OCI-LY7 (cell line): Measurements from ENCODE around the gene SLC43A2. TPM values are rescaled to one million over a fixed set of nuclear protein-coding genes. Genes with fewer than 3 reads are reported as not detected.

Source experiments
- BruUV-seq: library from RNA; stranded (reverse); fragments of 400-500 nt; replicated peaks from 2 replicates; lab custom pipeline; 2021; lab: Mats Ljungman, UMichigan
- CTCF ChIA-PET: fragments of 300-600 bp; sonication (Branson Sonifier 250); formaldehyde crosslinking; loops from one replicate; lab custom pipeline; 2022; ENCODE audit warnings: antibody characterized with exemption; ENCODE audit not compliant: unreplicated experiment; lab: Charles Lee
- POLR2A ChIA-PET: fragments of 300-600 bp; sonication (Branson Sonifier 250); formaldehyde crosslinking; loops from one replicate; lab custom pipeline; 2022; ENCODE audit warnings: antibody characterized with exemption; lab: Charles Lee
- DNase-seq: peaks from one replicate; pipeline ENCODE4 v3.0.0-alpha.2; 2015; ENCODE audit warnings: low spot score
- H2AFZ ChIP-seq: fragments of 200-600 bp; sonication (generic), shearing (Covaris generic); 2 replicates; pipeline ENCODE4 v1.6.1; 2014; ENCODE audit warnings: mild to moderate bottlenecking, antibody characterized with exemption, low read length, moderate library complexity
- H3K27ac ChIP-seq: fragments of 200-600 bp; sonication (generic); 2 replicates; pipeline ENCODE4 v1.5.1; 2014; ENCODE audit warnings: mixed run types, low read depth, mild to moderate bottlenecking, moderate library complexity, low read length, inconsistent platforms; ENCODE audit not compliant: poor library complexity, severe bottlenecking
- H3K36me3 ChIP-seq: fragments of 200-600 bp; sonication (generic); 2 replicates; pipeline ENCODE4 v1.6.1; 2014; ENCODE audit warnings: mild to moderate bottlenecking, antibody characterized with exemption, low read length, moderate library complexity, mixed read lengths; ENCODE audit not compliant: insufficient read depth
- H3K4me1 ChIP-seq: fragments of 200-600 bp; sonication (generic); 2 replicates; pipeline ENCODE4 v1.5.1; 2014; ENCODE audit warnings: mild to moderate bottlenecking, low read length; ENCODE audit not compliant: insufficient read depth, poor library complexity, severe bottlenecking
- H3K4me2 ChIP-seq: fragments of 200-600 bp; sonication (generic); 2 replicates; pipeline ENCODE4 v1.6.1; 2014; ENCODE audit warnings: mild to moderate bottlenecking, low read length
- H3K4me3 ChIP-seq: fragments of 200-600 bp; sonication (generic); 2 replicates; pipeline ENCODE4 v1.5.1; 2014; ENCODE audit warnings: mild to moderate bottlenecking, low read depth, low read length; ENCODE audit not compliant: poor library complexity, severe bottlenecking
- H3K79me2 ChIP-seq: fragments of 200-600 bp; sonication (generic); 2 replicates; pipeline ENCODE4 v1.6.1; 2016; ENCODE audit warnings: low read depth, mild to moderate bottlenecking, low read length, moderate library complexity, mixed read lengths; ENCODE audit not compliant: insufficient read depth
- H3K9me2 ChIP-seq: fragments of 200-600 bp; sonication (generic); 2 replicates; pipeline ENCODE4 v1.6.1; 2016; ENCODE audit warnings: mild to moderate bottlenecking, low read length, mixed read lengths; ENCODE audit not compliant: insufficient read depth
- H3K9me3 ChIP-seq: fragments of 200-600 bp; sonication (generic); 2 replicates; pipeline ENCODE4 v1.6.1; 2014; ENCODE audit warnings: mild to moderate bottlenecking, mixed run types, low read length, mixed read lengths
- H4K20me1 ChIP-seq: fragments of 200-600 bp; sonication (generic); 2 replicates; pipeline ENCODE4 v1.6.1; 2014; ENCODE audit warnings: mild to moderate bottlenecking, antibody characterized with exemption, low read length, moderate library complexity, mixed read lengths; ENCODE audit not compliant: insufficient read depth
- EZH2phosphoT487 ChIP-seq: fragments of 200-600 bp; sonication (generic); IDR thresholded peaks from 2 replicates; pipeline ENCODE4 v1.6.1; 2018; ENCODE audit warnings: low read depth, borderline replicate concordance, mild to moderate bottlenecking, mixed run types, antibody characterized with exemption, low read length, moderate library complexity, mixed read lengths
- intact Hi-C: fragments of 100-400 bp; cut with micrococcal nuclease; formaldehyde crosslinking; loops from one replicate; pipeline ENCODE4 v1.10.0; 2022; ENCODE audit not compliant: unreplicated experiment
- total RNA-seq, 2 experiments: library from RNA; depleted of rRNA in 1 of 2; stranded (reverse); fragments of >200 nt in 1 of 2; shearing (Covaris generic) in 1 of 2; gene quantifications; 2 replicates each; pipeline ENCODE4 v1.2.3, GENCODE V29; 2014 to 2022
- TF ChIP-seq, protein P1 (sequence below): fragments of 200-600 bp; sonication (generic); conservative IDR thresholded peaks from 2 replicates; pipeline ENCODE4 v1.5.1; 2014; ENCODE audit warnings: mild to moderate bottlenecking, antibody characterized with exemption, low read length, moderate library complexity, mixed read lengths

Gene SLC43A2
- total RNA-seq, 2 experiments from 2014 or later: 9.2 to 17.1 TPM

DNA sequence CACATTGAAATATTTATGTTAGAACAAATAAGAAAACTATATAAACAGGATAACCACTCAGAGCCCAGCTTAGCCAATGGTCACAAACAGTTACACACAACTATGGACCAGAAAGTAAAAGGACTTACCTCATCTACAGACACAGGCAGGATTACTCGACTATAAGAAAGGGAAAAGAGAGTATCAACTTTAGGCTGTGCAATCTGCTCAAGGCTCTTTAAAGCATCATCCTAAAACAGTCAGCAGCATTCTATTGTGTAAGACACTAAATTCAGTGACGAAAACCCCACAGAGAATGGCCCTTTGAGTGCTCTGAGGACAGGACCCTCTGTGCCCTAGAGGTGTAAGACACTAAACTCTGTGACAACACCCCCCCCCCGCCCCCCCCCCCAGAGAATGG lies 70.2 kb downstream of the SLC43A2 start:
- Histone ChIP-seq H3K4me1 (peaks cover 28% of the 10 kb centered on the region), H2AFZ (no peak overlapping the region), H3K4me3 (no peak overlapping the region), H3K27ac (no peak overlapping the region), H3K9me3 (no peaks in the 10 kb centered on the region), H3K4me2 (no peak overlapping the region), H4K20me1 (peaks cover 21% of the 10 kb centered on the region), H3K36me3 (peaks cover 8% of the 10 kb centered on the region; the same call in 1 of the 2 replicates), H3K9me2 (no peaks in the 10 kb centered on the region), H3K79me2 (no peaks in the 10 kb centered on the region)
- CTCF ChIA-PET: no interaction called here
- POLR2A ChIA-PET: no interaction called here
- no peak for TF ChIP-seq EZH2phosphoT487
- TF ChIP-seq, protein P1, sequence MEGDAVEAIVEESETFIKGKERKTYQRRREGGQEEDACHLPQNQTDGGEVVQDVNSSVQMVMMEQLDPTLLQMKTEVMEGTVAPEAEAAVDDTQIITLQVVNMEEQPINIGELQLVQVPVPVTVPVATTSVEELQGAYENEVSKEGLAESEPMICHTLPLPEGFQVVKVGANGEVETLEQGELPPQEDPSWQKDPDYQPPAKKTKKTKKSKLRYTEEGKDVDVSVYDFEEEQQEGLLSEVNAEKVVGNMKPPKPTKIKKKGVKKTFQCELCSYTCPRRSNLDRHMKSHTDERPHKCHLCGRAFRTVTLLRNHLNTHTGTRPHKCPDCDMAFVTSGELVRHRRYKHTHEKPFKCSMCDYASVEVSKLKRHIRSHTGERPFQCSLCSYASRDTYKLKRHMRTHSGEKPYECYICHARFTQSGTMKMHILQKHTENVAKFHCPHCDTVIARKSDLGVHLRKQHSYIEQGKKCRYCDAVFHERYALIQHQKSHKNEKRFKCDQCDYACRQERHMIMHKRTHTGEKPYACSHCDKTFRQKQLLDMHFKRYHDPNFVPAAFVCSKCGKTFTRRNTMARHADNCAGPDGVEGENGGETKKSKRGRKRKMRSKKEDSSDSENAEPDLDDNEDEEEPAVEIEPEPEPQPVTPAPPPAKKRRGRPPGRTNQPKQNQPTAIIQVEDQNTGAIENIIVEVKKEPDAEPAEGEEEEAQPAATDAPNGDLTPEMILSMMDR: no peak
- intact Hi-C loops: no loop called here
- no TSS peak for BruUV-seq
- no peak for DNase-seq

DNA sequence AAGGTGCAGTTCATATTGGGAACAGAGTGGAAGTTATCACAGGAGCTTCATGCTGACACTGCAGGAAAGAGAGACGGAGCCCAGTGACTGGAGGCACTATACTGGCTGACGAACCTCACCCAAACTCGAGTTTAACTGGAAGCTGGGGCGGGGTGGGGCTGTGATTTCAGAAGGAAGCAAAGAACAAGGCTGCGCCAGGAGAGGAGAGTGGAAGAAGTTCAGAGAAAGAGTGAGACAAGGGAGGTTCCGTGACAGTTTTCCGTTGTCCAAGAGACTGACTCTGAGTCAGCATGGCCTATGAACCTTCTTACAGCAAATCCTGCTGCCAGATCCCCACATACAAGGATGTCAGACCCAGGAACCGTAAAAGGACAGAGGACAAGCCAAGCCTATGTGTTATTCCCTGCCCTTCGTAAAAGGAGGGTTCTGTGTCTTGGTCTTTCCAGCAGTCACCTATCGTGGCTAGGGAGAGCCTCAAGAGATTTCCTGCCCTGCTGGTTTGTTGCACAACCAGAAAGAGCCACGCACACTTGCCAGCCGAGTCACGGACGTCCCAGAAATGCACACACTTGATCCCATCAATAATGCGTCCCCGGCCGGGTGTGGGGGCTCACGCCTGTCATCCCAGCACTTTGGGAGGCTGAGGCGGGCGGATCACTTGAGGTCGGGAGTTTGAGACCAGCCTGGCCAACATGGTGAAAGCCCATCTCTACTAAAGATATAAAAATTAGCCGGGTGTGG lies 71.1 kb downstream of the SLC43A2 start:
- intact Hi-C loops: no loop called here
- POLR2A ChIA-PET: no interaction called here
- peaks cover 8% of the 10 kb centered on the region for H3K36me3 ChIP-seq
- no peak overlapping the region for H2AFZ ChIP-seq
- CTCF ChIA-PET: no interaction called here
- peaks cover 22% of the 10 kb centered on the region for H3K4me1 ChIP-seq
- H3K4me2 ChIP-seq: no peak overlapping the region
- H3K79me2 ChIP-seq: no peaks in the 10 kb centered on the region
- H4K20me1 ChIP-seq: peaks cover 21% of the 10 kb centered on the region
- H3K4me3 ChIP-seq: no peak overlapping the region
- H3K9me2 ChIP-seq: no peaks in the 10 kb centered on the region
- no peak for DNase-seq
- no peak for TF ChIP-seq EZH2phosphoT487
- TF ChIP-seq, protein P1: no peak
- no peaks in the 10 kb centered on the region for H3K9me3 ChIP-seq
- H3K27ac ChIP-seq: no peak overlapping the region
- no TSS peak for BruUV-seq
